Panc1 (cell line): ENCODE results near the gene DSCAM.

Experiments used
- CTCF ChIP-seq: fragments of 450-650 bp; IDR thresholded peaks from 2 replicates; pipeline ENCODE4 v1.5.1; 2017; ENCODE audit warnings: mild to moderate bottlenecking
- REST ChIP-seq, 2 experiments: IDR thresholded peaks; 2 replicates each; pipeline ENCODE4 v1.6.1; 2011 to 2012; ENCODE audit warnings: low read depth in 2 of 2, control low read depth in 1 of 2, low read length in 1 of 2, mild to moderate bottlenecking in 1 of 2, moderate library complexity in 1 of 2; ENCODE audit not compliant: insufficient read depth in 1 of 2
- SIN3A ChIP-seq: IDR thresholded peaks from 2 replicates; pipeline ENCODE4 v1.6.1; 2012; ENCODE audit warnings: low read depth, mild to moderate bottlenecking, low read length, moderate library complexity, borderline replicate concordance; ENCODE audit not compliant: insufficient read depth
- TCF7L2 ChIP-seq: IDR thresholded peaks from 2 replicates; pipeline ENCODE4 v1.6.1; 2011; ENCODE audit warnings: mild to moderate bottlenecking, low read depth, low read length, inconsistent platforms

- TF ChIP-seq CTCF (no peak), REST (IDR thresholded peaks at IDR 0.05; ENCODE audit: insufficient read depth in 1 of 2, low read depth in 2 of 2, low read length in 1 of 2) (no peak), TCF7L2 (no peak), SIN3A (no peak)
These were observed 458.9 kb downstream of the DSCAM start for GRCh38 chr21:40388046-40388445.
